Activated T-helper 2 cell treated with anti-CD3 and anti-CD28 coated beads, Interferon-gamma antibody, Interleukin-2, Interleukin-4, amounts not matched to agents 10 μg/mL and 5 μg/mL and 100 μg/mL, durations not matched to agents 14 hours and 24 hours and 36 hours (primary cell): ENCODE measurements around the gene TGM6. TPM values are rescaled to one million over a fixed set of nuclear protein-coding genes. Genes with fewer than 3 reads are reported as not detected.

ENCODE experiments used
- DNase-seq: peaks from one replicate; pipeline ENCODE4 v3.0.0; 2021; ENCODE audit warnings: low spot score
- H3K27ac Mint-ChIP-seq: one replicate; pipeline ENCODE4 v1.8.0; 2021; ENCODE audit warnings: mixed read lengths
- H3K27me3 Mint-ChIP-seq: one replicate; pipeline ENCODE4 v1.8.0; 2021; ENCODE audit warnings: low read depth, mixed read lengths
- H3K36me3 Mint-ChIP-seq: one replicate; pipeline ENCODE4 v1.8.0; 2021; ENCODE audit warnings: low read depth, mixed read lengths
- H3K4me1 Mint-ChIP-seq: one replicate; pipeline ENCODE4 v1.8.0; 2021; ENCODE audit warnings: low read depth, mixed read lengths
- H3K4me3 Mint-ChIP-seq: one replicate; pipeline ENCODE4 v1.8.0; 2021; ENCODE audit warnings: low read depth, mild to moderate bottlenecking, moderate library complexity, mixed read lengths
- H3K9me3 Mint-ChIP-seq: one replicate; pipeline ENCODE4 v1.8.0; 2021; ENCODE audit warnings: mixed read lengths
- intact Hi-C: fragments of 100-400 bp; cut with micrococcal nuclease; formaldehyde crosslinking; loops from one replicate; pipeline ENCODE4 v1.15.1; 2023
- total RNA-seq: library from RNA; stranded (reverse); gene quantifications from 2 replicates; pipeline ENCODE4 v1.2.3, GENCODE V29; 2022

The TGM6 gene
- total RNA-seq, 1 donor from 2014 or later: not detected

GRCh38 chr20:2394411-2395055, 13.8 kb downstream of the TGM6 start:
- H3K4me3 Mint-ChIP-seq: no peak overlapping the region
- no peaks in the 10 kb centered on the region for H3K9me3 Mint-ChIP-seq
- intact Hi-C loops: no loop called here
- no peak for DNase-seq
- no peak overlapping the region for H3K27ac Mint-ChIP-seq
- no peaks in the 10 kb centered on the region for H3K36me3 Mint-ChIP-seq
- peaks cover 6% of the 10 kb centered on the region for H3K27me3 Mint-ChIP-seq
- H3K4me1 Mint-ChIP-seq: no peaks in the 10 kb centered on the region

DNA sequence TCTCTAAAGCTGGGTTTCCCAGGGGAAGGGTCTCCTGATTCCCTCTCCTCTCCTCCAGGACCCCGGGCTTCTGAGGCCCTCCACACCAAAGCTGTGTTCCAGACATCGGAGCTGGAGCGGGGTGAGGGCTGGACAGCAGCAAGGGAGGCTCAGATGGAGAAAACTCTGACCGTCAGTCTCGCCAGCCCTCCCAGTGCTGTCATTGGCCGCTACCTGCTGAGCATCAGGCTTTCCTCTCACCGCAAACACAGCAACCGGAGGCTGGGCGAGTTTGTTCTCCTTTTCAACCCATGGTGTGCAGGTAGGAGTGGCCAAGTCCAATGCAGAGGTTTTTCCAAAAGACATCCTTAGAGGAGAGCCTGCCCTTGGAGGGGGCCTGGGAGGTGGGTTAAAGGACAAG, 14.4 kb downstream of the TGM6 start:
- DNase-seq: no peak
- Mint-ChIP-seq H3K36me3 (no peaks in the 10 kb centered on the region), H3K27ac (no peak overlapping the region), H3K4me1 (no peaks in the 10 kb centered on the region), H3K27me3 (peaks cover 5% of the 10 kb centered on the region), H3K4me3 (no peak overlapping the region), H3K9me3 (no peaks in the 10 kb centered on the region)
- intact Hi-C loops: no loop called here

GRCh38 chr20:2396241-2396814, 15.6 kb downstream of the TGM6 start:
- intact Hi-C loops: no loop called here

DNA sequence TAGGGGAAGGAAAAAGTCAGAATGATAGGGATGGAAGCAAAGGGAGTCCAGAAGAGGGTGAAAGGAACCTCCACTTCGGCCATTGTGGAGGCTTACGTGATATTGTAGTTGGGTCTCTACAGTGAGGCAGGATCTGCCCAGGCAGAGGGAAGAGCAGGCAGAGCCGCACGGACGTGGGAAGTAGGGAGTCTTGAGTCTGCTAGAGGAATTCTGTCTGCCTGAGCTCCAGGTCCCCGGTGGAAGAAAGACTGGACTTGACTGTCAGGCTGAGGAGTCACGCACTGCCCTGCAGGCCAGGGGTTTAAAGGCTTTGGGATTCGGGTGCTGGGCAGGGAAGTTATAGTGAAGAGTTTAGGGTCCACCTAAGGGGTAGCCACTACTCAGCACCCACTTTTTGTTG, 16.4 kb downstream of the TGM6 start:
- no peak for DNase-seq
- Mint-ChIP-seq H3K4me1 (no peaks in the 10 kb centered on the region), H3K36me3 (no peaks in the 10 kb centered on the region), H3K4me3 (no peak overlapping the region), H3K9me3 (no peaks in the 10 kb centered on the region), H3K27ac (no peak overlapping the region), H3K27me3 (no peaks in the 10 kb centered on the region)
- intact Hi-C loops: no loop called here

More at GRCh38 chr20:2396241-2396814, 15.6 kb downstream of the TGM6 start:
- no peak for DNase-seq
- Mint-ChIP-seq H3K27ac (no peak overlapping the region), H3K4me3 (no peak overlapping the region), H3K36me3 (no peaks in the 10 kb centered on the region), H3K4me1 (no peaks in the 10 kb centered on the region), H3K9me3 (no peaks in the 10 kb centered on the region), H3K27me3 (no peaks in the 10 kb centered on the region)

- Mint-ChIP-seq H3K4me3 (no peak overlapping the region), H3K4me1 (no peaks in the 10 kb centered on the region), H3K27ac (no peak overlapping the region), H3K27me3 (no peaks in the 10 kb centered on the region), H3K9me3 (no peaks in the 10 kb centered on the region), H3K36me3 (no peaks in the 10 kb centered on the region)
- no peak for DNase-seq
- intact Hi-C loops: no loop called here
Measured at GRCh38 chr20:2397595-2398145, 17.0 kb downstream of the TGM6 start.

GRCh38 chr20:2398449-2398848, 17.7 kb downstream of the TGM6 start:
- Mint-ChIP-seq H3K36me3 (no peaks in the 10 kb centered on the region), H3K9me3 (no peaks in the 10 kb centered on the region), H3K27me3 (no peaks in the 10 kb centered on the region), H3K4me3 (no peak overlapping the region), H3K27ac (no peak overlapping the region), H3K4me1 (no peaks in the 10 kb centered on the region)
- no peak for DNase-seq
- intact Hi-C loops: no loop called here

DNA sequence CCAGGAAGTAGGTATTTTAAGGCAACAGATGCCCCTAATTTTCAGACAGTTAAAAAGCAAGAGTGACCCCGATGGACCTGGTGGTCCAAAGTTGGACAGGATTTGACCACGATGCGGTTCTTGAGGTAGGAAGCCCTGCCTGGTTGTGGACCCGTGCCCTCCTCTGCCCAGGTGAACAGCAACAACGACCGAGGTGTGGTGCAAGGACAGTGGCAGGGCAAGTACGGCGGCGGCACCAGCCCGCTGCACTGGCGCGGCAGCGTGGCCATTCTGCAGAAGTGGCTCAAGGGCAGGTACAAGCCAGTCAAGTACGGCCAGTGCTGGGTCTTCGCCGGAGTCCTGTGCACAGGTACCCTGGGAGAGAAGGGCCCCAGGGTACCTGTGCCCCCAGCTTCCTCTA, 18.7 kb downstream of the TGM6 start:
- DNase-seq: no peak
- H3K9me3 Mint-ChIP-seq: no peaks in the 10 kb centered on the region
- intact Hi-C loops: no loop called here
- H3K4me3 Mint-ChIP-seq: no peak overlapping the region
- no peaks in the 10 kb centered on the region for H3K4me1 Mint-ChIP-seq
- H3K36me3 Mint-ChIP-seq: no peaks in the 10 kb centered on the region
- no peaks in the 10 kb centered on the region for H3K27me3 Mint-ChIP-seq
- no peak overlapping the region for H3K27ac Mint-ChIP-seq

GRCh38 chr20:2400290-2400689, 19.6 kb downstream of the TGM6 start:
- no peak for DNase-seq
- intact Hi-C loops: no loop called here
- Mint-ChIP-seq H3K4me3 (no peak overlapping the region), H3K36me3 (no peaks in the 10 kb centered on the region), H3K27ac (no peak overlapping the region), H3K4me1 (no peaks in the 10 kb centered on the region), H3K9me3 (peaks cover 5% of the 10 kb centered on the region), H3K27me3 (no peaks in the 10 kb centered on the region)

DNA sequence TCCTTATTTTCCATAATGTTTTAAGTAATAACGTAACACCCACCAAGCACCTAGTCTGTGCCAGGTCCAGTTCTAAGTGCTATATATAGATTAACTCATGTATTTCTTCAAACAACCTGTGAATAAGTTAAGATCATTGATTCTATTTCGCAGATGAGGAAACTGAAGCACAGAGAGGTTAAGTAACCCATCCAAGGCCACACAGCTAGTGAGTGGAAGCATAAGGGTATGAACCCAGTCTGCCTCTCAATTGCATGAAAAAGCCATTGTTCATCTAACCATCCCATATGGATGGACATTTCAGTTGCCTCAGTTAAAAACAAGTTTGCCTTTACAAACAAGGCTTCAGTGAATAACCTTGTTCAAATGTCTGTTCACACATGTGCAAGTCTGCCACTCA, 20.8 kb downstream of the TGM6 start:
- intact Hi-C loops: no loop called here
- H3K27ac Mint-ChIP-seq: no peak overlapping the region

GRCh38 chr20:2402271-2402980, 21.7 kb downstream of the TGM6 start:
- Mint-ChIP-seq H3K27ac (no peak overlapping the region), H3K9me3 (peaks cover 6% of the 10 kb centered on the region), H3K36me3 (no peaks in the 10 kb centered on the region), H3K4me1 (no peaks in the 10 kb centered on the region), H3K4me3 (no peak overlapping the region), H3K27me3 (no peaks in the 10 kb centered on the region)
- no peak for DNase-seq
- intact Hi-C loops: no loop called here

More for the DNA sequence above, 20.8 kb downstream of the TGM6 start:
- Mint-ChIP-seq H3K27me3 (no peaks in the 10 kb centered on the region), H3K9me3 (peaks cover 6% of the 10 kb centered on the region), H3K36me3 (no peaks in the 10 kb centered on the region), H3K4me3 (no peak overlapping the region), H3K4me1 (no peaks in the 10 kb centered on the region)
- no peak for DNase-seq

GRCh38 chr20:2403291-2404052, 22.8 kb downstream of the TGM6 start:
- H3K4me3 Mint-ChIP-seq: no peak overlapping the region
- peaks cover 3% of the 10 kb centered on the region for H3K27me3 Mint-ChIP-seq
- no peaks in the 10 kb centered on the region for H3K36me3 Mint-ChIP-seq
- peaks cover 6% of the 10 kb centered on the region for H3K9me3 Mint-ChIP-seq
- intact Hi-C loops: no loop called here
- no peak for DNase-seq
- no peaks in the 10 kb centered on the region for H3K4me1 Mint-ChIP-seq
- H3K27ac Mint-ChIP-seq: no peak overlapping the region

GRCh38 chr20:2405693-2406065, 25.0 kb downstream of the TGM6 start:
- Mint-ChIP-seq H3K27ac (no peak overlapping the region), H3K4me1 (no peaks in the 10 kb centered on the region), H3K9me3 (peaks cover 6% of the 10 kb centered on the region), H3K4me3 (no peak overlapping the region), H3K36me3 (no peaks in the 10 kb centered on the region), H3K27me3 (peaks cover 15% of the 10 kb centered on the region)
- DNase-seq: no peak
- intact Hi-C loops: no loop called here
